GM06990 (cell line): ENCODE data around the gene PGBD1.

Experiments
- DNase-seq: peaks from one replicate; pipeline ENCODE4 v3.0.0-alpha.2; 2011; ENCODE audit not compliant: insufficient read length; ENCODE audit errors: extremely low read depth
- H3K27me3 ChIP-seq: replicated peaks from 2 replicates; pipeline ENCODE4 v1.6.0; 2011; ENCODE audit warnings: low read length; ENCODE audit not compliant: control insufficient read depth, insufficient read depth
- H3K36me3 ChIP-seq: 2 replicates; pipeline ENCODE4 v1.5.1; 2011; ENCODE audit warnings: low read length; ENCODE audit not compliant: control insufficient read depth, insufficient read depth
- H3K4me3 ChIP-seq: replicated peaks from 2 replicates; pipeline ENCODE4 v1.5.1; 2011; ENCODE audit warnings: low read depth, mild to moderate bottlenecking, control low read depth, low read length
- CTCF ChIP-seq: IDR thresholded peaks from 2 replicates; pipeline ENCODE4 v1.5.1; 2011; ENCODE audit warnings: low read length, control low read depth, mild to moderate bottlenecking, inconsistent platforms; ENCODE audit not compliant: insufficient read depth, poor library complexity, severe bottlenecking

Gene PGBD1

GRCh38 chr6:28277746-28278145, 3.6 kb upstream of the PGBD1 start:
- no peak overlapping the region for H3K4me3 ChIP-seq
- TF ChIP-seq CTCF: no peak
- H3K36me3 ChIP-seq: no peaks in the 10 kb centered on the region; the same call in 1 of the 2 replicates
- no peak for DNase-seq
- no peaks in the 10 kb centered on the region for H3K27me3 ChIP-seq

GRCh38 chr6:28280595-28281287, 631 bp upstream of the PGBD1 start:
- DNase-seq: no peak
- H3K27me3 ChIP-seq: no peaks in the 10 kb centered on the region
- no peaks in the 10 kb centered on the region; the same call in none of the 2 replicates for H3K36me3 ChIP-seq
- H3K4me3 ChIP-seq: peak overlapping the region; percentile 62
- no peak for TF ChIP-seq CTCF

GRCh38 chr6:28282926-28283325, 1.6 kb downstream of the PGBD1 start:
- no peak for DNase-seq
- no peak overlapping the region for H3K4me3 ChIP-seq
- H3K36me3 ChIP-seq: no peaks in the 10 kb centered on the region; the same call in none of the 2 replicates
- no peaks in the 10 kb centered on the region for H3K27me3 ChIP-seq
- no peak for TF ChIP-seq CTCF

- H3K36me3 ChIP-seq: no peaks in the 10 kb centered on the region; the same call in 1 of the 2 replicates
- DNase-seq: no peak
- no peak for TF ChIP-seq CTCF
- no peaks in the 10 kb centered on the region for H3K27me3 ChIP-seq
- H3K4me3 ChIP-seq: no peak overlapping the region
Observed at GRCh38 chr6:28291573-28291972, 10.2 kb downstream of the PGBD1 start.

- no peak for TF ChIP-seq CTCF
- Histone ChIP-seq H3K27me3 (no peaks in the 10 kb centered on the region), H3K4me3 (no peak overlapping the region), H3K36me3 (no peaks in the 10 kb centered on the region; the same call in none of the 2 replicates)
- no peak for DNase-seq
Observed at GRCh38 chr6:28295326-28295725, 14.0 kb downstream of the PGBD1 start.
